ENCODE results near the gene PPIG. TPM values are rescaled to one million over a fixed set of nuclear protein-coding genes. Genes with fewer than 3 reads are reported as not detected.

PPIG gene
- total RNA-seq, 1 donor: 35.8 TPM

GRCh38 chr2:169662744-169663143, 78.6 kb downstream of the PPIG start:
- DNase-seq (ENCODE audit: low read depth): no peak
- no peak for TF ChIP-seq CTCF (IDR thresholded peaks at IDR 0.05; ENCODE audit: insufficient read depth, low read depth, low read length)

GRCh38 chr2:169663247-169663646, 79.1 kb downstream of the PPIG start:
- no peak for DNase-seq (ENCODE audit: low read depth)
- TF ChIP-seq CTCF (IDR thresholded peaks at IDR 0.05; ENCODE audit: insufficient read depth, low read depth, low read length): no peak
- no peak overlapping the region for H3K4me3 ChIP-seq (ENCODE audit: low read depth, low read length)

More at GRCh38 chr2:169662744-169663143, 78.6 kb downstream of the PPIG start:
- H3K4me3 ChIP-seq (ENCODE audit: low read depth, low read length): no peak overlapping the region

- no peak overlapping the region for H3K4me3 ChIP-seq (ENCODE audit: low read depth, low read length)
- TF ChIP-seq CTCF (IDR thresholded peaks at IDR 0.05; ENCODE audit: insufficient read depth, low read depth, low read length): no peak
- no peak for DNase-seq (ENCODE audit: low read depth)
These were observed 80.4 kb downstream of the PPIG start for GRCh38 chr2:169664600-169664977.

GRCh38 chr2:169664978-169665930, 81.1 kb downstream of the PPIG start:
- DNase-seq (ENCODE audit: low read depth): no peak

GRCh38 chr2:169667583-169667982, 83.4 kb downstream of the PPIG start:
- DNase-seq (ENCODE audit: low read depth): no peak
- no peak for TF ChIP-seq CTCF (IDR thresholded peaks at IDR 0.05; ENCODE audit: insufficient read depth, low read depth, low read length)
- H3K4me3 ChIP-seq (ENCODE audit: low read depth, low read length): no peak overlapping the region

More at GRCh38 chr2:169664978-169665930, 81.1 kb downstream of the PPIG start:
- TF ChIP-seq CTCF (IDR thresholded peaks at IDR 0.05; ENCODE audit: insufficient read depth, low read depth, low read length): no peak
- no peak overlapping the region for H3K4me3 ChIP-seq (ENCODE audit: low read depth, low read length)

GRCh38 chr2:169670215-169670651, 86.1 kb downstream of the PPIG start:
- H3K4me3 ChIP-seq (ENCODE audit: low read depth, low read length): no peak overlapping the region
- DNase-seq (ENCODE audit: low read depth): peak; percentile 16
- no peak for TF ChIP-seq CTCF (IDR thresholded peaks at IDR 0.05; ENCODE audit: insufficient read depth, low read depth, low read length)

All from fibroblast of villous mesenchyme (primary cell).